NCI-H1694 (cell line): ENCODE measurements around the gene CACNA2D1.
A peak's percentile ranks its signal among the peaks of the same experiment; 100 is the strongest.
"Not testable (repeated sequence)": the region's sequence is repeated elsewhere in the genome, so short reads cannot be mapped to it uniquely, and the experiment has no call there.

Source experiments
- DNase-seq: peaks from one replicate; lab custom pipeline; 2025; lab: John Stamatoyannopoulos, UW

Gene CACNA2D1

GRCh38 chr7:82166260-82167015 lies 277.1 kb downstream of the CACNA2D1 start:
- DNase-seq = no peak

- peak; percentile 55 for DNase-seq
Measured at GRCh38 chr7:82164813-82165212, 278.8 kb downstream of the CACNA2D1 start.

GRCh38 chr7:82164410-82164809 lies 279.2 kb downstream of the CACNA2D1 start:
- no peak for DNase-seq

- DNase-seq = peak; percentile 6
Measured at GRCh38 chr7:82163586-82163985, 280.0 kb downstream of the CACNA2D1 start.

GRCh38 chr7:82162289-82162688 lies 281.3 kb downstream of the CACNA2D1 start:
- DNase-seq = no peak

- DNase-seq = no peak
Measured at GRCh38 chr7:82158327-82158726, 285.2 kb downstream of the CACNA2D1 start.

GRCh38 chr7:82156893-82157292 lies 286.7 kb downstream of the CACNA2D1 start:
- no peak for DNase-seq

GRCh38 chr7:82156168-82156567 lies 287.4 kb downstream of the CACNA2D1 start:
- no peak for DNase-seq

- no peak for DNase-seq
Measured at GRCh38 chr7:82154728-82155127, 288.8 kb downstream of the CACNA2D1 start.

- DNase-seq = no peak
Measured at GRCh38 chr7:82153776-82154175, 289.8 kb downstream of the CACNA2D1 start.

- DNase-seq = no peak
Measured at GRCh38 chr7:82152858-82153257, 290.7 kb downstream of the CACNA2D1 start.

- no peak for DNase-seq
Measured at GRCh38 chr7:82146491-82146890, 297.1 kb downstream of the CACNA2D1 start.

- no peak for DNase-seq
Measured at GRCh38 chr7:82142263-82142864, 301.2 kb downstream of the CACNA2D1 start.

- no peak for DNase-seq
Measured at GRCh38 chr7:82141427-82141826, 302.1 kb downstream of the CACNA2D1 start.

GRCh38 chr7:82140608-82141007 lies 303.0 kb downstream of the CACNA2D1 start:
- not testable (repeated sequence) for DNase-seq

- DNase-seq = no peak
Measured at GRCh38 chr7:82131215-82131614, 312.4 kb downstream of the CACNA2D1 start.

- DNase-seq = no peak
Measured at GRCh38 chr7:82129091-82129490, 314.5 kb downstream of the CACNA2D1 start.

GRCh38 chr7:82128546-82128945 lies 315.0 kb downstream of the CACNA2D1 start:
- DNase-seq = no peak

- DNase-seq = no peak
Measured at GRCh38 chr7:82126576-82126975, 317.0 kb downstream of the CACNA2D1 start.

- DNase-seq = no peak
Measured at GRCh38 chr7:82124445-82124844, 319.1 kb downstream of the CACNA2D1 start.

- no peak for DNase-seq
Measured at GRCh38 chr7:82122275-82122674, 321.3 kb downstream of the CACNA2D1 start.

- no peak for DNase-seq
Measured at GRCh38 chr7:82114237-82114636, 329.3 kb downstream of the CACNA2D1 start.

GRCh38 chr7:82110146-82110840 lies 333.3 kb downstream of the CACNA2D1 start:
- no peak for DNase-seq
